Upper lobe of left lung (tissue), 6 donors: ENCODE results near the gene TLX3. TPM values are rescaled to one million over a fixed set of nuclear protein-coding genes. Genes with fewer than 3 reads are reported as not detected.

Experiments
- ATAC-seq, 2 donors: fragments of 200-7000 bp; cut with Tn5 transposase; one replicate each; pipeline ENCODE4 v1.9.1; 2022; ENCODE audit warnings: mild to moderate bottlenecking in 2 of 2, moderate library complexity in 2 of 2; ENCODE audit not compliant: low FRiP score in 2 of 2
- DNase-seq, 2 donors: peaks; one replicate each; pipeline ENCODE4 v3.0.0-alpha.2; 2019 to 2020
- H3K27ac ChIP-seq, 4 donors: fragments of 200-600 bp; sonication (generic); one replicate each; pipeline ENCODE4 v1.5.1; 2016 to 2019
- H3K27me3 ChIP-seq, 4 donors: fragments of 200-600 bp; sonication (generic); one replicate each; pipeline ENCODE4 v1.5.1; 2017 to 2019
- H3K36me3 ChIP-seq, 4 donors: fragments of 200-600 bp; sonication (generic); one replicate each; pipeline ENCODE4 v1.5.1; 2016 to 2019
- H3K4me1 ChIP-seq, 4 donors: fragments of 200-600 bp; sonication (generic); one replicate each; pipeline ENCODE4 v1.5.1; 2018 to 2019
- H3K4me3 ChIP-seq, 4 donors: fragments of 200-600 bp; sonication (generic); one replicate each; pipeline ENCODE4 v1.5.1; 2017 to 2019; ENCODE audit warnings: mild to moderate bottlenecking in 2 of 4, moderate library complexity in 1 of 4
- H3K9me3 ChIP-seq, 4 donors: fragments of 200-600 bp; sonication (generic); one replicate each; pipeline ENCODE4 v1.5.1; 2018 to 2019
- EP300 ChIP-seq, 4 donors: sonication (generic); formaldehyde crosslinking; IDR thresholded peaks; one replicate each; pipeline ENCODE4 v1.5.1; 2017; ENCODE audit warnings: antibody characterized with exemption in 4 of 4, control low read depth in 2 of 4
- POLR2A ChIP-seq, 4 donors: fragments of 450-650 bp; IDR thresholded peaks; one replicate each; pipeline ENCODE4 v1.5.1; 2016 to 2017; ENCODE audit warnings: antibody characterized with exemption in 4 of 4, mild to moderate bottlenecking in 2 of 4
- POLR2AphosphoS5 ChIP-seq, 2 donors: sonication (generic); formaldehyde crosslinking; IDR thresholded peaks; one replicate each; pipeline ENCODE4 v1.5.1; 2017; ENCODE audit warnings: antibody characterized with exemption in 2 of 2
- WGBS, 2 donors: methylation state at CpG; one replicate each; pipeline ENCODE4 v1.1.5; 2017 to 2018; 5-methylcytosine and 5-hydroxymethylcytosine counted together
- total RNA-seq, 6 donors: library from RNA; depleted of rRNA in 4 of 6; stranded (reverse); fragments of >200 nt in 4 of 6; gene quantifications; one replicate each; pipeline versions ENCODE4 v1.1.0 to v1.2.1, GENCODE V29; 2016 to 2021
- TF ChIP-seq, protein P1 (sequence below), 6 experiments: fragments of 450-650 bp in 4 of 6; fragments of 200-600 bp in 2 of 6; sonication (generic) in 2 of 6; IDR thresholded peaks; one replicate each; pipeline ENCODE4 v1.5.1; 2016 to 2019; ENCODE audit warnings: antibody characterized with exemption in 6 of 6
- donor health status: DM: no; HTN: no; CAD: no; lungs with moderate emphysema.
- donor health status: DM: no; HTN: yes; CAD: no; lungs with severe emphysema.

The TLX3 gene
- total RNA-seq, 6 donors from 2014 or later = not detected

DNA sequence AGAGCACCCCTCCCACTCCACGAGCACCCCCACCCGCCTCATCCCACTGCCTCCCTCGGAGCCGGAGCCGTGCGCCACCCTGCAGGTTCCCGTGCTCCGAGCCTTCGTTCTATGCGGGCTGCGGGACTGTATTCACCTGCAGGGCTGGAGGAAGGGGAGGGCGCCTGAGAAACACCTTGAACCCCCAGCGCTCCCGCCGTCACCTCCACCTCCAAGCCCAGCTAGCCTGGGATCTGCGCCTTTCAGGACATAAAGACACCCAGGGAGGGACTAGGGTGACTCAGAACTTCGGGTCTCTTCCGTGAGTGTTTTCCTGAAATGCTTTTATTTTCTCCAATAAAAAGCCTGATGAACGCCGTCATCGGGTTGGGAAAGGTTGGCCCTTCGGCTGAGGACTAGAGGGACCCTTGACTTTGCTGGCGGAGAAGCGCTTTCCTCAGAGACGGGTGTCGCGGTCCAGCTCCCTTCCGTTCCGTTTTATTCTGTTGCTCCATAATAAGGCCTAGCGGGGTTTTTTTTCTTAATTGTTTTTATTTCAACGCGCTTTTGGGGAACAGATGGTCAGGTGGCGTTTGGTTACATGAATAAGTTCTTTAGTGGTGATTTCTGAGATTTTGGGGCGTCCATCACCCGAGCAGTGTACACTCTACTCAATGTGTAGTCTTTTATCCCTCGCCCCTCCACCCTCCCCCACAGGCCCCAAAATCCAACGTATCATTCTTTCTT, 4.6 kb downstream of the TLX3 start:
- Histone ChIP-seq H3K36me3 (no peaks in the 10 kb centered on the region), H3K27ac (no peak overlapping the region), H3K27me3 (peaks cover 0 to 95% (median 67%) of the 10 kb centered on the region in 4 donors), H3K4me1 (peaks cover 44 to 80% (median 68%) of the 10 kb centered on the region in 4 donors), H3K9me3 (no peaks in the 10 kb centered on the region), H3K4me3 (no peak overlapping the region)
- no peak for TF ChIP-seq EP300 (IDR thresholded peaks at IDR 0.05)
- TF ChIP-seq POLR2A (IDR thresholded peaks at IDR 0.05) = no peak
- TF ChIP-seq POLR2AphosphoS5 (IDR thresholded peaks at IDR 0.05) = no peak
- TF ChIP-seq, protein P1, sequence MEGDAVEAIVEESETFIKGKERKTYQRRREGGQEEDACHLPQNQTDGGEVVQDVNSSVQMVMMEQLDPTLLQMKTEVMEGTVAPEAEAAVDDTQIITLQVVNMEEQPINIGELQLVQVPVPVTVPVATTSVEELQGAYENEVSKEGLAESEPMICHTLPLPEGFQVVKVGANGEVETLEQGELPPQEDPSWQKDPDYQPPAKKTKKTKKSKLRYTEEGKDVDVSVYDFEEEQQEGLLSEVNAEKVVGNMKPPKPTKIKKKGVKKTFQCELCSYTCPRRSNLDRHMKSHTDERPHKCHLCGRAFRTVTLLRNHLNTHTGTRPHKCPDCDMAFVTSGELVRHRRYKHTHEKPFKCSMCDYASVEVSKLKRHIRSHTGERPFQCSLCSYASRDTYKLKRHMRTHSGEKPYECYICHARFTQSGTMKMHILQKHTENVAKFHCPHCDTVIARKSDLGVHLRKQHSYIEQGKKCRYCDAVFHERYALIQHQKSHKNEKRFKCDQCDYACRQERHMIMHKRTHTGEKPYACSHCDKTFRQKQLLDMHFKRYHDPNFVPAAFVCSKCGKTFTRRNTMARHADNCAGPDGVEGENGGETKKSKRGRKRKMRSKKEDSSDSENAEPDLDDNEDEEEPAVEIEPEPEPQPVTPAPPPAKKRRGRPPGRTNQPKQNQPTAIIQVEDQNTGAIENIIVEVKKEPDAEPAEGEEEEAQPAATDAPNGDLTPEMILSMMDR (IDR thresholded peaks at IDR 0.05) = no peak
- WGBS, 2 donors = 10 to 11% methylated on average over 30 to 37 of the region's 37 CpGs
- ATAC-seq = no peak
- peak in 1 of 2 donors; percentile 66 for DNase-seq

DNA sequence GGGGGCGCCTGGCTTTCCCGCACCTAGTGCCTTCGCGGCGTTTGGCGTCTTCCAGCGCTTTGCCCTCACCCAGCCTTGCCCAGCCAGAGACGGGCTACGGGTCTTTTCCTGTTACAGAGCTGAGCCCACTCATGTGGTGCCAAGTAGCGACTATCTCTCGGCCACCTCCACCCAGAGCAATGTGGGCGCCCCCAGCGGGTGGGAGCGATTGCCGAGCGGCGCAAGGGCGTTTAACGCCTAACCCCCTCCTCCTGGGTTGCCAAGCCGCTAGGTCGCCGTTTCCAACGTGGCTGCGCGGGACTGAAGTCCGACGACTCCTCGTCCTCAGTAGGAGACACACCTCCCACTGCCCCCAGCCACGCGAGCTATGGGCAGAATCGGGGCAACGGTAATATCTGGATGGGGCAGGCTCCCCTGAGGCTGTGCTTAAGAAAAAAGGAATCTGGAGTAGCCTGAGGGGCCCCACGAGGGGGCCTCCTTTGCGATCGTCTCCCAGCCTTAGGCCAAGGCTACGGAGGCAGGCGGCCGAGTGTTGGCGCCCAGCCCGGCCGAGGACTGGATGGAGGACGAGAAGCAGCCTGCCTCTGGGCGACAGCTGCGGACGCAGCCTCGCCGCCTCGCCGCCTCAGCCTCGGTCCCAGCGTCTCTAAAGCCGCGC, 5.8 kb downstream of the TLX3 start:
- ATAC-seq (peak; percentile 3 to 54), DNase-seq (peak in 1 of 2 donors; percentile 89)
- WGBS, 2 donors = 2 to 9% methylated on average over 17 to 48 of the region's 53 CpGs
- H3K4me3 ChIP-seq = peak overlapping the region in 3 of 4 donors; percentile 6 to 25 (median 22)
- H3K27me3 ChIP-seq = peaks cover 0 to 86% (median 55%) of the 10 kb centered on the region in 4 donors
- no peak for TF ChIP-seq POLR2AphosphoS5 (IDR thresholded peaks at IDR 0.05)
- TF ChIP-seq, protein P1 (IDR thresholded peaks at IDR 0.05) = no peak
- TF ChIP-seq EP300 (IDR thresholded peaks at IDR 0.05) = no peak
- TF ChIP-seq POLR2A (IDR thresholded peaks at IDR 0.05) = no peak
- no peaks in the 10 kb centered on the region for H3K9me3 ChIP-seq
- H3K36me3 ChIP-seq = no peaks in the 10 kb centered on the region
- H3K27ac ChIP-seq = no peak overlapping the region
- peaks cover 44 to 68% (median 57%) of the 10 kb centered on the region in 4 donors for H3K4me1 ChIP-seq

DNA sequence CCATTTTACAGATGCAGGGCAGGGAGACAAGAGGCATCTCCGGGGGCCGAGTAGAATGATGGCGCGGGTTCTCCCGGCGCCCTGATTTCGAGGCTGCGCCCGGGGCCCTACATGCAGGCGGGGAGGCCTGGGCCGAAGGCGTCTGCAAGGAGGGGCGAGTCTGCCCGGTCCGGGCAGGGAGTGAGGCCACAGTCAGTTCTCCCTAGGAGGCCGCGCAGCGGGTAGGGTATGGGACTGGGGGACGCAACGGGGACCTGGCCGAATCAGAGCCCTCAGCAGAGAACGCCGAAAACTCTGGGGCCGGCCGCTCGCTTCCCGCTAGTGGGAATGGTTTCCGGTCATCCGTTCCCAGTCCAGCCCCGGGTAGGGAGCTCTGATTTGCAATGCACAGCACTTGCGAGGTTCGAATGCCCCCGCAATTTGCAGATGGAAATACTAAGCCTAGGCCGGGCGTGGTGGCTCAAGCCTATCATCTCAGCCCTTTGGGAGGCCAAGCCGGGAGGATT, 6.4 kb downstream of the TLX3 start:
- H3K9me3 ChIP-seq = no peaks in the 10 kb centered on the region
- H3K36me3 ChIP-seq = no peaks in the 10 kb centered on the region
- H3K27me3 ChIP-seq = peaks cover 0 to 82% (median 50%) of the 10 kb centered on the region in 4 donors
- 10 to 11% methylated on average over 3 to 30 of the region's 36 CpGs for WGBS, 2 donors
- H3K27ac ChIP-seq = no peak overlapping the region
- H3K4me3 ChIP-seq = peak overlapping the region in 3 of 4 donors; percentile 6 to 25 (median 22)
- H3K4me1 ChIP-seq = peaks cover 44 to 62% (median 55%) of the 10 kb centered on the region in 4 donors
- TF ChIP-seq, protein P1 (IDR thresholded peaks at IDR 0.05) = no peak
- TF ChIP-seq EP300 (IDR thresholded peaks at IDR 0.05) = no peak
- TF ChIP-seq POLR2AphosphoS5 (IDR thresholded peaks at IDR 0.05) = no peak
- TF ChIP-seq POLR2A (IDR thresholded peaks at IDR 0.05) = no peak
- ATAC-seq (peak in 1 of 2 donors; percentile 4), DNase-seq (no peak)

DNA sequence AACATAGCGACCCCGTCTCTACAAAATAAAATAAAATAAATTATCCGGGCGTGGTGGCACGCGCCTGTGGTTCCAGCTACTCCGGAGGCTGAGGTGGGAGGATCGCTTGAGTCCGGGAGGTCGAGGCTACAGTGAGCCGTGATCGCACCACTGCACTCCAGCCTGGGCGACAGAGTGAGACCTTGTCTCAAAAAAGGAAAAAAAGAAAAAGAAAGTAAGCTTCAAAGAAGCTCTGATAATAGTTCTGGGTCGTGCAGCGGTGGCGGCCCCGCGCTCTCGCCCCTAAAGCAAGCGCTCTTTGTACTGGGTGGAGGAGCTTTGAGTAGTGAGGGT, 6.8 kb downstream of the TLX3 start:
- Histone ChIP-seq H3K27ac (no peak overlapping the region), H3K9me3 (no peaks in the 10 kb centered on the region), H3K4me1 (peaks cover 42 to 58% (median 52%) of the 10 kb centered on the region in 4 donors), H3K27me3 (peaks cover 0 to 78% (median 46%) of the 10 kb centered on the region in 4 donors), H3K4me3 (peak overlapping the region in 2 of 4 donors; percentile 22 to 25), H3K36me3 (no peaks in the 10 kb centered on the region)
- 16 to 19% methylated on average over 20 of the region's 20 CpGs for WGBS, 2 donors
- DNase-seq = no peak
- TF ChIP-seq POLR2AphosphoS5 (IDR thresholded peaks at IDR 0.05) (no peak), EP300 (IDR thresholded peaks at IDR 0.05) (no peak), POLR2A (IDR thresholded peaks at IDR 0.05) (no peak)
- TF ChIP-seq, protein P1 (IDR thresholded peaks at IDR 0.05) = no peak
- ATAC-seq = no peak
